ENCODE results near the gene APBA2. TPM values are rescaled to one million over a fixed set of nuclear protein-coding genes. Genes with fewer than 3 reads are reported as not detected.

APBA2 gene
- total RNA-seq, 1 donor from 2014 or later: 19.6 TPM

GRCh38 chr15:28995705-28996104 is 109.9 kb downstream of the APBA2 start:
- intact Hi-C loops (cut with DNase I): no loop called here
- no peaks in the 10 kb centered on the region for H3K4me1 ChIP-seq
- H3K36me3 ChIP-seq: no peaks in the 10 kb centered on the region
- no peaks in the 10 kb centered on the region for H3K9me3 ChIP-seq
- no peak overlapping the region for H3K27ac ChIP-seq
- DNase-seq (ENCODE audit: extremely low spot score in 2 of 2): no peak
- no peaks in the 10 kb centered on the region for H3K27me3 ChIP-seq
- no peak overlapping the region for H3K4me3 ChIP-seq
- TF ChIP-seq POLR2A (IDR thresholded peaks at IDR 0.05): no peak
- no peak for TF ChIP-seq CTCF (IDR thresholded peaks at IDR 0.05)

- Histone ChIP-seq H3K9me3 (no peaks in the 10 kb centered on the region), H3K27ac (no peak overlapping the region), H3K4me1 (no peaks in the 10 kb centered on the region), H3K36me3 (no peaks in the 10 kb centered on the region), H3K4me3 (no peak overlapping the region), H3K27me3 (no peaks in the 10 kb centered on the region)
- no peak for DNase-seq (ENCODE audit: extremely low spot score in 2 of 2)
- TF ChIP-seq POLR2AphosphoS5 (IDR thresholded peaks at IDR 0.05; ENCODE audit: insufficient read depth in 1 of 2, low read depth in 1 of 2) (no peak), CTCF (IDR thresholded peaks at IDR 0.05) (no peak), POLR2A (IDR thresholded peaks at IDR 0.05) (no peak)
- intact Hi-C loops (cut with DNase I): no loop called here
These were observed 110.5 kb downstream of the APBA2 start for GRCh38 chr15:28996289-28996688.

- no peak overlapping the region for H3K27ac ChIP-seq
- H3K4me1 ChIP-seq: no peaks in the 10 kb centered on the region
- intact Hi-C loops (cut with DNase I): no loop called here
- no peak for TF ChIP-seq POLR2A (IDR thresholded peaks at IDR 0.05)
- no peak for TF ChIP-seq CTCF (IDR thresholded peaks at IDR 0.05)
- TF ChIP-seq POLR2AphosphoS5 (IDR thresholded peaks at IDR 0.05; ENCODE audit: insufficient read depth in 1 of 2, low read depth in 1 of 2): no peak
- no peaks in the 10 kb centered on the region for H3K27me3 ChIP-seq
- no peaks in the 10 kb centered on the region for H3K36me3 ChIP-seq
- H3K4me3 ChIP-seq: no peak overlapping the region
- DNase-seq (ENCODE audit: extremely low spot score in 2 of 2): no peak
- no peaks in the 10 kb centered on the region for H3K9me3 ChIP-seq
These were observed 111.2 kb downstream of the APBA2 start for GRCh38 chr15:28996953-28997352.

GRCh38 chr15:28997791-28998190 is 112.0 kb downstream of the APBA2 start:
- no peak for DNase-seq (ENCODE audit: extremely low spot score in 2 of 2)
- TF ChIP-seq POLR2AphosphoS5 (IDR thresholded peaks at IDR 0.05; ENCODE audit: insufficient read depth in 1 of 2, low read depth in 1 of 2) (no peak), CTCF (IDR thresholded peaks at IDR 0.05) (no peak), POLR2A (IDR thresholded peaks at IDR 0.05) (no peak)

GRCh38 chr15:28998511-28998910 is 112.7 kb downstream of the APBA2 start:
- DNase-seq (ENCODE audit: extremely low spot score in 2 of 2): no peak
- Histone ChIP-seq H3K27me3 (no peaks in the 10 kb centered on the region), H3K9me3 (no peaks in the 10 kb centered on the region), H3K36me3 (no peaks in the 10 kb centered on the region), H3K4me3 (no peak overlapping the region), H3K27ac (no peak overlapping the region), H3K4me1 (no peaks in the 10 kb centered on the region)
- intact Hi-C loops (cut with DNase I): no loop called here
- TF ChIP-seq POLR2AphosphoS5 (IDR thresholded peaks at IDR 0.05; ENCODE audit: insufficient read depth in 1 of 2, low read depth in 1 of 2) (no peak), CTCF (IDR thresholded peaks at IDR 0.05) (no peak), POLR2A (IDR thresholded peaks at IDR 0.05) (no peak)

More at GRCh38 chr15:28997791-28998190, 112.0 kb downstream of the APBA2 start:
- intact Hi-C loops (cut with DNase I): no loop called here
- H3K27ac ChIP-seq: no peak overlapping the region
- no peaks in the 10 kb centered on the region for H3K36me3 ChIP-seq
- H3K4me1 ChIP-seq: no peaks in the 10 kb centered on the region
- no peaks in the 10 kb centered on the region for H3K9me3 ChIP-seq
- no peaks in the 10 kb centered on the region for H3K27me3 ChIP-seq
- no peak overlapping the region for H3K4me3 ChIP-seq
